Psoas muscle (tissue), 8 donors: ENCODE results near the gene RBM18. TPM values are rescaled to one million over a fixed set of nuclear protein-coding genes. Genes with fewer than 3 reads are reported as not detected.

Source experiments
- ATAC-seq, 4 donors: fragments of 200-7000 bp; cut with Tn5 transposase; one replicate each; pipeline ENCODE4 v1.9.1; 2020; ENCODE audit warnings: moderate library complexity in 3 of 4, mild to moderate bottlenecking in 2 of 4
- DNase-seq, 2 donors: peaks; one replicate each; pipeline ENCODE4 v3.0.0-alpha.2; 2020
- H3K27ac ChIP-seq: fragments of 200-600 bp; one replicate; pipeline ENCODE4 v1.8.0; 2022
- H3K27me3 ChIP-seq, 3 donors: fragments of 200-600 bp in 1 of 3; one replicate each; pipeline versions ENCODE4 v1.6.1 to v1.8.0; 2013 to 2022; ENCODE audit warnings: low read length in 2 of 3, mild to moderate bottlenecking in 2 of 3, moderate library complexity in 1 of 3; ENCODE audit not compliant: insufficient read depth in 3 of 3
- H3K36me3 ChIP-seq, 2 donors: fragments of 200-600 bp in 1 of 2; one replicate each; pipeline versions ENCODE4 v1.6.1 to v1.8.0; 2013 to 2022; ENCODE audit warnings: low read depth in 1 of 2, mild to moderate bottlenecking in 1 of 2, moderate library complexity in 1 of 2; ENCODE audit not compliant: insufficient read depth in 1 of 2
- H3K4me1 ChIP-seq: fragments of 200-600 bp; one replicate; pipeline ENCODE4 v1.8.0; 2022
- H3K4me3 ChIP-seq: fragments of 200-600 bp; one replicate; pipeline ENCODE4 v1.8.0; 2022; ENCODE audit warnings: mild to moderate bottlenecking
- H3K9me3 ChIP-seq: fragments of 200-600 bp; one replicate; pipeline ENCODE4 v1.8.0; 2022
- CTCF ChIP-seq: fragments of 200-600 bp; IDR thresholded peaks from one replicate; pipeline ENCODE4 v1.8.0; 2022; ENCODE audit warnings: antibody characterized with exemption
- WGBS, 3 donors: extraction: QIAGEN DNeasy Blood & Tissue Kit; methylation state at CpG; one replicate each; pipeline versions ENCODE4 v1.1.6 to v1.1.7; 2013; 5-methylcytosine and 5-hydroxymethylcytosine counted together
- intact Hi-C, 2 donors: fragments of 100-400 bp; cut with DNase I; formaldehyde crosslinking; loops; one replicate each; pipeline versions ENCODE4 v1.11.0 to v1.14.2; 2022
- polyA plus RNA-seq, 3 donors: library from polyadenylated mRNA; stranded (reverse); fragments of 200-250 nt; gene quantifications; one replicate each; pipeline ENCODE4 v1.2.3, GENCODE V29; 2013
- total RNA-seq, 4 donors: library from RNA; stranded (reverse); fragmentation: NEBNext Ultra II Directional in 2 of 4; extraction: Animal tissue kit (Norgen Biotek cat#: 25700) in 2 of 4; gene quantifications; one replicate each; pipeline versions ENCODE4 v1.2.1 to v1.2.4, GENCODE V29; 2021 to 2023
- donor health status: healthy with polysubstance abuse.
- donor health status: DM: no; HTN: no; CAD: no; lungs with moderate emphysema.
- donor health status: Bipolar disorder and iron deficiency.
- donor health status: healthy.
- donor health status: DM: yes; HTN: yes; CAD: no.
- donor health status: DM: no; HTN: no; CAD: no.
- donor health status: DM: no; HTN: no; CAD: no.
- donor health status: DM: yes; HTN: yes; CAD: no.

Gene RBM18
- total and polyA plus RNA-seq, 7 donors = 16.8 to 41.7 (median 33.7) TPM

- H3K27me3 ChIP-seq = no peaks in the 10 kb centered on the region
- no peak for DNase-seq
- intact Hi-C loops = no loop called here
- no peaks in the 10 kb centered on the region for H3K9me3 ChIP-seq
- peaks cover 22 to 92% of the 10 kb centered on the region in 2 donors for H3K36me3 ChIP-seq
- H3K4me3 ChIP-seq = no peak overlapping the region
- ATAC-seq = peak in 3 of 4 donors; percentile 48 to 87 (median 87)
- H3K27ac ChIP-seq = no peak overlapping the region
- TF ChIP-seq CTCF = no peak
- WGBS, 3 donors = 45 to 75% (median 68%) methylated on average over 5 of the region's 5 CpGs
- peaks cover 6% of the 10 kb centered on the region for H3K4me1 ChIP-seq
These were observed 16.2 kb downstream of the RBM18 start for GRCh38 chr9:122248448-122248865.

- Histone ChIP-seq H3K27me3 (no peaks in the 10 kb centered on the region), H3K4me3 (no peak overlapping the region), H3K27ac (no peak overlapping the region), H3K9me3 (no peaks in the 10 kb centered on the region), H3K36me3 (peaks cover 24 to 98% of the 10 kb centered on the region in 2 donors), H3K4me1 (no peaks in the 10 kb centered on the region)
- WGBS, 3 donors = 64 to 74% (median 73%) methylated on average over 3 of the region's 3 CpGs
- no peak for TF ChIP-seq CTCF
- DNase-seq (no peak), ATAC-seq (no peak)
- intact Hi-C loops = no loop called here
These were observed 18.0 kb downstream of the RBM18 start for GRCh38 chr9:122246666-122247065.

- Histone ChIP-seq H3K36me3 (peaks cover 22 to 96% of the 10 kb centered on the region in 2 donors), H3K4me3 (no peak overlapping the region), H3K9me3 (no peaks in the 10 kb centered on the region), H3K4me1 (no peaks in the 10 kb centered on the region), H3K27me3 (no peaks in the 10 kb centered on the region), H3K27ac (no peak overlapping the region)
- DNase-seq (no peak), ATAC-seq (no peak)
- WGBS, 3 donors = 73 to 84% (median 84%) methylated on average over 3 of the region's 3 CpGs
- intact Hi-C loops = no loop called here
- no peak for TF ChIP-seq CTCF
These were observed 20.3 kb downstream of the RBM18 start for GRCh38 chr9:122244349-122244748.

- TF ChIP-seq CTCF = no peak
- H3K4me1 ChIP-seq = no peaks in the 10 kb centered on the region
- no peaks in the 10 kb centered on the region for H3K27me3 ChIP-seq
- no peaks in the 10 kb centered on the region for H3K9me3 ChIP-seq
- peak in 3 of 4 donors; percentile 75 to 95 (median 94) for ATAC-seq
- peak in 1 of 2 donors; percentile 61 for DNase-seq
- 31 to 40% (median 35%) methylated on average over 5 of the region's 5 CpGs for WGBS, 3 donors
- H3K4me3 ChIP-seq = no peak overlapping the region
- intact Hi-C loops = no loop called here
- H3K27ac ChIP-seq = no peak overlapping the region
- H3K36me3 ChIP-seq = peaks cover 11 to 65% of the 10 kb centered on the region in 2 donors
These were observed 24.9 kb downstream of the RBM18 start for GRCh38 chr9:122239722-122240121.

- H3K4me3 ChIP-seq = no peak overlapping the region
- DNase-seq (no peak), ATAC-seq (no peak)
- intact Hi-C loops = no loop called here
- no peaks in the 10 kb centered on the region for H3K9me3 ChIP-seq
- 71 to 77% (median 74%) methylated on average over 10 of the region's 10 CpGs for WGBS, 3 donors
- TF ChIP-seq CTCF = no peak
- H3K36me3 ChIP-seq = peaks cover 1 to 35% of the 10 kb centered on the region in 2 donors
- H3K27ac ChIP-seq = no peak overlapping the region
- H3K4me1 ChIP-seq = no peaks in the 10 kb centered on the region
- H3K27me3 ChIP-seq = no peaks in the 10 kb centered on the region
These were observed 28.0 kb downstream of the RBM18 start for GRCh38 chr9:122236681-122237080.
